ENCODE results near the gene CD68.
"Not testable (repeated sequence)": the region's sequence is repeated elsewhere in the genome, so short reads cannot be mapped to it uniquely, and the experiment has no call there.

Gene CD68

DNA sequence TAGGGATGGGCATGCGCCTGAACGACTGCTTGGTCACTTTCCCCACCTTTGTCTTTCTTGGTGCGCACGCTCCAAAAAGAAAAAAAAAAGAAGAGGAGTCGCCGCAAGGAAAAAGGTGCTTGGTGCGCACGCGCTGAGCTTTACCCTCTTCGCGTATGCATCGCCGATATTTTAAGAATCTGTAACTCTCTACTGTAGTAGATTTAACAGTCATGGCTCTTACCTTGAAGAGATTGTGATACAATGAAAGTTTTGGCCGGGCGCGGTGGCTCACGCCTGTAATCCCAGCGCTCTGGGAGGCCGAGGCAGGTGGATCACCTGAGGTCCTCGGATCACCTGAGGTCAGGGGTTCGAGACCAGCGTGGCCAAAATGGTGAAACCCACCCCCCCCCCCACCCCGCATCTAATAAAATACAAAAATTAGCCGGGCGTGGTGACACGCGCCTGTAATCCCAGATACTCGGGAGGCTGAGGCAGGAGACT lies 35.9 kb downstream of the CD68 start:
- Histone ChIP-seq H3K27ac (ENCODE audit: low read length) (peak overlapping the region; percentile 76), H2AFZ (ENCODE audit: low read depth, low read length) (peak overlapping the region; percentile 94), H3K27me3 (ENCODE audit: insufficient read depth, low read length, poor library complexity) (no peaks in the 10 kb centered on the region), H3K4me1 (ENCODE audit: insufficient read depth, low read length) (peaks cover 43% of the 10 kb centered on the region), H3K4me3 (ENCODE audit: low read depth in 1 of 2, low read length in 2 of 2) (peak overlapping the region; percentile 38 to 62; a peak in 3 of 4 replicates), H3K79me2 (ENCODE audit: insufficient read depth, low read length) (peaks cover 41% of the 10 kb centered on the region), H4K20me1 (ENCODE audit: insufficient read depth, low read length) (peaks cover 30% of the 10 kb centered on the region; the same call in 1 of the 2 replicates), H3K4me2 (ENCODE audit: insufficient read depth, low read length) (peak overlapping the region; percentile 74), H3K36me3 (ENCODE audit: insufficient read depth, low read length) (peaks cover 20% of the 10 kb centered on the region), H3K9ac (ENCODE audit: low read depth, low read length) (peak overlapping the region; percentile 61), H3K9me3 (ENCODE audit: insufficient read depth, low read length, severe bottlenecking) (no peaks in the 10 kb centered on the region)
- no peak for TF ChIP-seq EZH2 (IDR thresholded peaks at IDR 0.05; ENCODE audit: borderline replicate concordance, low read depth, low read length, severe bottlenecking)
- DNase-seq (no peak), ATAC-seq (ENCODE audit: insufficient read depth, low read depth) (no peak)

DNA sequence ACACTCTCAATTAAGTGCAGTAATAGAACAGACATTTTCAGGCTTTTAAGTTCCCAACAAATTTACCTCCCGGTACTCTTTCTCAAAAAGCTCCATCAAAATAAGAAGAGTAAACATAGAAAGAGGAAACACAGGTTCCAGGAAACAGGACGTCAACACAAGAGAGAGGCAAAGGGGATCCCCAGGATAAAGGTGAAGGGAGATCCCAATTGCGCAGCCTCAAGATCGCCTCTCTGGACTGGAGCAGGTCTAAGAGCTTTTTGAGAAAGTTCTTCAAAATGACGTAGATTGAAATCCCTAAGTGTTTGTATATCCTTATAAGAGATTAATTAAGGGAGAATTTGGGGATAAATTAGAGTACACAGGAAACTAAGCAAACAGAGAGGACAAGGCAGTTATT lies 39.2 kb downstream of the CD68 start:
- H3K4me1 ChIP-seq (ENCODE audit: insufficient read depth, low read length): peaks cover 11% of the 10 kb centered on the region
- H3K27me3 ChIP-seq (ENCODE audit: insufficient read depth, low read length, poor library complexity): no peaks in the 10 kb centered on the region
- TF ChIP-seq, protein P1, sequence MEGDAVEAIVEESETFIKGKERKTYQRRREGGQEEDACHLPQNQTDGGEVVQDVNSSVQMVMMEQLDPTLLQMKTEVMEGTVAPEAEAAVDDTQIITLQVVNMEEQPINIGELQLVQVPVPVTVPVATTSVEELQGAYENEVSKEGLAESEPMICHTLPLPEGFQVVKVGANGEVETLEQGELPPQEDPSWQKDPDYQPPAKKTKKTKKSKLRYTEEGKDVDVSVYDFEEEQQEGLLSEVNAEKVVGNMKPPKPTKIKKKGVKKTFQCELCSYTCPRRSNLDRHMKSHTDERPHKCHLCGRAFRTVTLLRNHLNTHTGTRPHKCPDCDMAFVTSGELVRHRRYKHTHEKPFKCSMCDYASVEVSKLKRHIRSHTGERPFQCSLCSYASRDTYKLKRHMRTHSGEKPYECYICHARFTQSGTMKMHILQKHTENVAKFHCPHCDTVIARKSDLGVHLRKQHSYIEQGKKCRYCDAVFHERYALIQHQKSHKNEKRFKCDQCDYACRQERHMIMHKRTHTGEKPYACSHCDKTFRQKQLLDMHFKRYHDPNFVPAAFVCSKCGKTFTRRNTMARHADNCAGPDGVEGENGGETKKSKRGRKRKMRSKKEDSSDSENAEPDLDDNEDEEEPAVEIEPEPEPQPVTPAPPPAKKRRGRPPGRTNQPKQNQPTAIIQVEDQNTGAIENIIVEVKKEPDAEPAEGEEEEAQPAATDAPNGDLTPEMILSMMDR (IDR thresholded peaks at IDR 0.05; ENCODE audit: borderline replicate concordance, extremely low read depth, low read length, poor library complexity, severe bottlenecking): no peak
- no peak for TF ChIP-seq EZH2 (IDR thresholded peaks at IDR 0.05; ENCODE audit: borderline replicate concordance, low read depth, low read length, severe bottlenecking)
- H3K9me3 ChIP-seq (ENCODE audit: insufficient read depth, low read length, severe bottlenecking): no peaks in the 10 kb centered on the region
- DNase-seq (no peak), ATAC-seq (ENCODE audit: insufficient read depth, low read depth) (no peak)
- H4K20me1 ChIP-seq (ENCODE audit: insufficient read depth, low read length): peaks cover 5% of the 10 kb centered on the region; the same call in 1 of the 2 replicates
- no peak overlapping the region for H3K4me2 ChIP-seq (ENCODE audit: insufficient read depth, low read length)
- H3K9ac ChIP-seq (ENCODE audit: low read depth, low read length): no peak overlapping the region
- H3K27ac ChIP-seq (ENCODE audit: low read length): no peak overlapping the region
- peaks cover 8% of the 10 kb centered on the region for H3K79me2 ChIP-seq (ENCODE audit: insufficient read depth, low read length)
- no peaks in the 10 kb centered on the region; the same call in 1 of the 2 replicates for H3K36me3 ChIP-seq (ENCODE audit: insufficient read depth, low read length)
- no peak overlapping the region for H2AFZ ChIP-seq (ENCODE audit: low read depth, low read length)
- no peak overlapping the region for H3K4me3 ChIP-seq (ENCODE audit: low read depth in 1 of 2, low read length in 2 of 2)

DNA sequence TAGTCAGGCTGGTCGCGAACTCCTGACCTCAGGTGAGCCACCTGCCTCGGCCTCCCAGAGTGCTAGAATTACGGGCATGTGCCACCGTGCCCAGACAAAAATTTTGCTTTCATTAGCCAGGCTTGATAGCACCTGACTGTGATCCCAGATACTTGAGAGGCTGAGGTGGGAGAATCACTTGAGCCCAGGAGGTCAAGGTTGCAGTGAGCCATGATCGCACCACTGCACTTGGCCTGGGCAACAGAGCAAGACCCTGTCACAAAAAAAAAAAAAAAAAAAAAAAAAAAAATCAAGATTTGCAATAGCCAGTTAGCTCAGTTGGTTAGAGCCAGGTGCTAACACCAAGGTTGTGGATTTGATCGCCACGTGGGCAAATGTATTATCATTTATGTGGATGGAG lies 41.4 kb downstream of the CD68 start:
- no peak for TF ChIP-seq EZH2 (IDR thresholded peaks at IDR 0.05; ENCODE audit: borderline replicate concordance, low read depth, low read length, severe bottlenecking)
- H3K27me3 ChIP-seq (ENCODE audit: insufficient read depth, low read length, poor library complexity): no peaks in the 10 kb centered on the region
- H3K9ac ChIP-seq (ENCODE audit: low read depth, low read length): no peak overlapping the region
- H3K36me3 ChIP-seq (ENCODE audit: insufficient read depth, low read length): no peaks in the 10 kb centered on the region
- ATAC-seq (ENCODE audit: insufficient read depth, low read depth): no peak
- no peak for DNase-seq
- no peak overlapping the region for H3K4me3 ChIP-seq (ENCODE audit: low read depth in 1 of 2, low read length in 2 of 2)
- no peaks in the 10 kb centered on the region for H3K79me2 ChIP-seq (ENCODE audit: insufficient read depth, low read length)
- H3K4me2 ChIP-seq (ENCODE audit: insufficient read depth, low read length): no peak overlapping the region
- no peak overlapping the region for H3K27ac ChIP-seq (ENCODE audit: low read length)
- H2AFZ ChIP-seq (ENCODE audit: low read depth, low read length): no peak overlapping the region
- H3K4me1 ChIP-seq (ENCODE audit: insufficient read depth, low read length): 0 out of 2 replicates have a peak, but pooled peaks cover under 1% of the 10 kb centered on the region
- H3K9me3 ChIP-seq (ENCODE audit: insufficient read depth, low read length, severe bottlenecking): no peaks in the 10 kb centered on the region
- H4K20me1 ChIP-seq (ENCODE audit: insufficient read depth, low read length): no peaks in the 10 kb centered on the region

DNA sequence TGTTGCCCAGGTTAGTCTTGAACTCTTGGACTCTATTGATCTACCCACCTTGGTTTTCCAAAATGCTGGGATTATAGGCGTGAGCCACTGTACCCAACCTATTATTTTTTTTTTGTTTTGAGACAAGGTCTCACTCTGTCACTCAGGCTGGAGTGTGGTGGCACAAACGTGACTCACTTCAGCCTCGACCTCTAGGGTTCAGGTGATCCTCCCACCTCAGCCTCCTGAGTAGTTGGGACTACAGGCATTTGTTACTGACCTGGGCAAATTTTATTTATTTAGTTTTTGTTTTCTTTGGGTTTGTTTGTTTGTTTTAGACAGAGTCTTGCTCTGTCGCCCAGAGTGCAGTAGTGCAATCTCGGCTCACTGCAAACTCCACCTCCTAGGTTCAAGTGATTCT lies 44.2 kb downstream of the CD68 start:
- no peaks in the 10 kb centered on the region for H3K9me3 ChIP-seq (ENCODE audit: insufficient read depth, low read length, severe bottlenecking)
- H3K9ac ChIP-seq (ENCODE audit: low read depth, low read length): no peak overlapping the region
- ATAC-seq (ENCODE audit: insufficient read depth, low read depth): no peak
- no peak overlapping the region for H3K27ac ChIP-seq (ENCODE audit: low read length)
- no peak overlapping the region for H3K4me2 ChIP-seq (ENCODE audit: insufficient read depth, low read length)
- no peaks in the 10 kb centered on the region; the same call in 1 of the 2 replicates for H3K79me2 ChIP-seq (ENCODE audit: insufficient read depth, low read length)
- TF ChIP-seq, protein P1 (IDR thresholded peaks at IDR 0.05; ENCODE audit: borderline replicate concordance, extremely low read depth, low read length, poor library complexity, severe bottlenecking): no peak
- TF ChIP-seq EZH2 (IDR thresholded peaks at IDR 0.05; ENCODE audit: borderline replicate concordance, low read depth, low read length, severe bottlenecking): no peak
- DNase-seq: no peak
- H4K20me1 ChIP-seq (ENCODE audit: insufficient read depth, low read length): peaks cover 9% of the 10 kb centered on the region; the same call in 1 of the 2 replicates
- H3K4me3 ChIP-seq (ENCODE audit: low read depth in 1 of 2, low read length in 2 of 2): no peak overlapping the region
- no peaks in the 10 kb centered on the region for H3K36me3 ChIP-seq (ENCODE audit: insufficient read depth, low read length)
- no peaks in the 10 kb centered on the region for H3K27me3 ChIP-seq (ENCODE audit: insufficient read depth, low read length, poor library complexity)
- H2AFZ ChIP-seq (ENCODE audit: low read depth, low read length): no peak overlapping the region
- H3K4me1 ChIP-seq (ENCODE audit: insufficient read depth, low read length): peaks cover 20% of the 10 kb centered on the region

DNA sequence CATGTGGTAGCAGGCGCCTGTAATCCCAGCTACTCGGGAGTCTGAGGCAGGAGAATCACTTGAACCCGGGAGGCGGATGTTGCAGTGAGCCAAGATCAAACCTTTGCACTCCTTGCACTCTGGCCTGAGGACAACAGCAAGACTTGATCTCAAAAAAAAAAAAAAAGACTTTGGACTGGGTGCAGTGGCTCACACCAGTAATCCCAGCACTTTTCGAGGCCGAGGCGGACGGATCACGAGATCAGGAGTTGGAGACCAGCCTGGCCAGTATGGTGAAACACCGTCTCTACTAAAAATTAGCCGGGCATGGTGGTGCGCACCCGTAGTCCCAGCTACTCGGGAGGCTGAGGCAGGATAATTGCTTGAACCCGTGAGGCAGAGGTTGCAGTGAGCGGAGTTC lies 46.3 kb downstream of the CD68 start:
- H3K4me2 ChIP-seq (ENCODE audit: insufficient read depth, low read length); H3K9me3 ChIP-seq (ENCODE audit: insufficient read depth, low read length, severe bottlenecking); H4K20me1 ChIP-seq (ENCODE audit: insufficient read depth, low read length); H3K27me3 ChIP-seq (ENCODE audit: insufficient read depth, low read length, poor library complexity); H3K4me3 ChIP-seq (ENCODE audit: low read depth in 1 of 2, low read length in 2 of 2); DNase-seq; H3K27ac ChIP-seq (ENCODE audit: low read length); H3K36me3 ChIP-seq (ENCODE audit: insufficient read depth, low read length); H3K9ac ChIP-seq (ENCODE audit: low read depth, low read length); H2AFZ ChIP-seq (ENCODE audit: low read depth, low read length); ATAC-seq (ENCODE audit: insufficient read depth, low read depth); H3K79me2 ChIP-seq (ENCODE audit: insufficient read depth, low read length): not testable (repeated sequence)
- peaks cover 20% of the 10 kb centered on the region for H3K4me1 ChIP-seq (ENCODE audit: insufficient read depth, low read length)
